KMS-11 (cell line): ENCODE measurements around the gene FABP6.

Experiments used
- H2AFZ ChIP-seq: fragments of 200-600 bp; sonication (generic); 2 replicates; pipeline ENCODE4 v1.6.1; 2016; ENCODE audit warnings: antibody characterized with exemption, mixed run types, low read depth
- H3K27ac ChIP-seq: fragments of 200-600 bp; sonication (generic); 2 replicates; pipeline ENCODE4 v1.6.1; 2016; ENCODE audit warnings: mild to moderate bottlenecking, mixed run types
- H3K27me3 ChIP-seq: fragments of 200-600 bp; sonication (generic); 2 replicates; pipeline ENCODE4 v1.6.1; 2017; ENCODE audit warnings: mild to moderate bottlenecking, low read depth, mixed run types, moderate library complexity; ENCODE audit not compliant: insufficient read depth
- H3K36me3 ChIP-seq: fragments of 200-600 bp; sonication (generic); 2 replicates; pipeline ENCODE4 v1.6.1; 2017; ENCODE audit warnings: mild to moderate bottlenecking, mixed run types; ENCODE audit not compliant: insufficient read depth
- H3K4me1 ChIP-seq: fragments of 200-600 bp; sonication (generic); 2 replicates; pipeline ENCODE4 v1.6.1; 2016; ENCODE audit warnings: mild to moderate bottlenecking, low read depth, mixed run types; ENCODE audit not compliant: poor library complexity, severe bottlenecking
- H3K4me2 ChIP-seq: fragments of 200-600 bp; sonication (generic); 2 replicates; pipeline ENCODE4 v1.7.0; 2016; ENCODE audit warnings: mild to moderate bottlenecking, mixed run types
- H3K4me3 ChIP-seq: fragments of 200-600 bp; sonication (generic); IDR thresholded peaks from 2 replicates; pipeline ENCODE4 v1.6.1; 2017; ENCODE audit warnings: low read depth, low read length, mixed read lengths; ENCODE audit not compliant: insufficient read depth
- H3K79me2 ChIP-seq: fragments of 200-600 bp; sonication (generic); 2 replicates; pipeline ENCODE4 v1.6.1; 2016; ENCODE audit warnings: low read depth, mixed run types; ENCODE audit not compliant: insufficient read depth
- H3K9ac ChIP-seq: fragments of 200-600 bp; sonication (generic); 2 replicates; pipeline ENCODE4 v1.6.1; 2016; ENCODE audit warnings: mild to moderate bottlenecking, mixed run types
- H4K20me1 ChIP-seq: fragments of 200-600 bp; sonication (generic); 2 replicates; pipeline ENCODE4 v1.6.1; 2016; ENCODE audit warnings: mild to moderate bottlenecking, mixed run types; ENCODE audit not compliant: insufficient read depth
- CTCF ChIP-seq: fragments of 200-600 bp; sonication (generic); conservative IDR thresholded peaks from 2 replicates; pipeline ENCODE4 v1.6.1; 2017; ENCODE audit warnings: low read depth, mild to moderate bottlenecking, antibody characterized with exemption, low read length, moderate library complexity, mixed read lengths

Gene FABP6

GRCh38 chr5:160260006-160260775 is 30.9 kb downstream of the FABP6 start:
- Histone ChIP-seq H3K27me3 (no peaks in the 10 kb centered on the region), H3K4me2 (no peak overlapping the region), H3K27ac (no peak overlapping the region), H3K4me3 (no peak overlapping the region), H2AFZ (no peak overlapping the region), H4K20me1 (no peaks in the 10 kb centered on the region), H3K36me3 (no peaks in the 10 kb centered on the region), H3K79me2 (no peaks in the 10 kb centered on the region), H3K9ac (no peak overlapping the region), H3K4me1 (no peaks in the 10 kb centered on the region)
- TF ChIP-seq CTCF, result no peak

GRCh38 chr5:160260881-160261815 is 31.8 kb downstream of the FABP6 start:
- Histone ChIP-seq H3K36me3 (no peaks in the 10 kb centered on the region), H3K27me3 (no peaks in the 10 kb centered on the region), H2AFZ (no peak overlapping the region), H3K4me3 (no peak overlapping the region), H3K27ac (no peak overlapping the region), H4K20me1 (no peaks in the 10 kb centered on the region), H3K79me2 (no peaks in the 10 kb centered on the region), H3K9ac (no peak overlapping the region), H3K4me2 (no peak overlapping the region), H3K4me1 (no peaks in the 10 kb centered on the region)
- no peak for TF ChIP-seq CTCF

- H3K36me3 ChIP-seq, result no peaks in the 10 kb centered on the region
Measured at GRCh38 chr5:160262151-160263074, 33.1 kb downstream of the FABP6 start.

More at GRCh38 chr5:160262151-160263074, 33.1 kb downstream of the FABP6 start:
- no peak overlapping the region for H3K4me3 ChIP-seq
- H2AFZ ChIP-seq, result no peak overlapping the region
- no peak overlapping the region for H3K9ac ChIP-seq
- H4K20me1 ChIP-seq, result no peaks in the 10 kb centered on the region
- H3K79me2 ChIP-seq, result no peaks in the 10 kb centered on the region
- no peak for TF ChIP-seq CTCF
- H3K27me3 ChIP-seq, result no peaks in the 10 kb centered on the region
- H3K4me2 ChIP-seq, result no peak overlapping the region
- no peaks in the 10 kb centered on the region for H3K4me1 ChIP-seq
- H3K27ac ChIP-seq, result no peak overlapping the region
